Measurements from ENCODE around the gene BTN3A1. TPM values are rescaled to one million over a fixed set of nuclear protein-coding genes. Genes with fewer than 3 reads are reported as not detected.

BTN3A1 gene
- total and polyA plus RNA-seq, 10 of the 15 experiments (the other 5 are each of a cell fraction or from before 2014, with no cell fraction given): 5.6 to 60.1 (median 16.1) TPM

DNA sequence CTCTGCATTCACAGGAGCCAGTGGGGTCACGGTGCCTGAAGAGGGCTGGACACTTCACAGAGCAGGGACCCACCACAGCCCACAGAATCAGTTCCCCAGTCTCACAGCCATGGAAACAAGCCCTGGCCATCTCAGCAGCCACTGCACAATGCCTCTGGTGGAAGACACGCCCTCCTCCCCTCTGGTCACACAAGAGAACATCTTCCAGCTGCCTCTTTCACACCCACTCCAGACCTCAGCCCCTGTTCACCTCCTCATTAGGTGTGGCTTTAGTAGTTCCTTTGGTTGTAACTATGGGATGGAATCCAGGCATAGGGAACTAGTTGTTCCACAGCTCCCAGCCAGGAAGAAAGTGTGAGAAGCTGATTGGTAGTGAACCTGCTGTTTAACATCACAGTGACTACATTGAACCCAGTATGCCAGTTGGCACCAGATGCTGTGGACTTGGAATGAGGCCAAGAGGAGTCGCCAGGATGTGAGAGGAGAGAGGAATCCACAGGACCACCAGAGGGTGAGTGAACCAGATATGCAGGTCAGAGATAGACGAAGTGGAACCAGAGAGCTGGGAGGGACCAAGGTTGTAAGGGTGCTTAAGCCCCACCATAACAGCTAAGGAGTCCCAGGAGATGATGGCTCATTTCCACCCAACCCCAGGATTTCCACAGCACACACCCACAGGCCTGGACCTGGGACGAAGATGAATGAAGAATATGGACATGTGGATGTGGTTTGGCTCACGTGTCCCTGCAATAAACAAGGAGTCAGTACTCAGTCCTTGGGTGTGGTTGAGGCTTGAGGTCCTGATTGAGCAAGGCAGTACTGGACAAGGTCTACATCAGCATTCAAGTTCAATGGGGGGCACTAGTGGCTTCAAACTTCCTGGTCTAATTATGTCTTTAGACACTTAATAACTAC, 29.4 kb downstream of the BTN3A1 start:
- Histone ChIP-seq H4K20me1 (ENCODE audit: control insufficient read depth, insufficient read depth) (no peaks in the 10 kb centered on the region), H3K4me1 (ENCODE audit: control insufficient read depth, insufficient read depth, low read length) (no peaks in the 10 kb centered on the region), H3K9me3 (replicated peaks; ENCODE audit: control insufficient read depth, insufficient read depth, low read length) (peaks cover 1% of the 10 kb centered on the region; the same call in 2 of the 3 replicates), H3K9ac (ENCODE audit: control insufficient read depth, insufficient read depth, low read length) (no peak overlapping the region), H3K36me3 (ENCODE audit: control insufficient read depth in 2 of 2, insufficient read depth in 2 of 2, low read length in 1 of 2) (no peaks in the 10 kb centered on the region; a peak in 2 of 4 replicates), H3K79me2 (ENCODE audit: control insufficient read depth, insufficient read depth, low read length) (no peaks in the 10 kb centered on the region), H3K4me3 (no peak overlapping the region), H3K4me2 (ENCODE audit: control insufficient read depth, insufficient read depth) (no peak overlapping the region), H3K27me3 (replicated peaks in 1 of 2; ENCODE audit: control insufficient read depth in 2 of 2, insufficient read depth in 2 of 2, low read length in 1 of 2) (no peaks in the 10 kb centered on the region), H2AFZ (ENCODE audit: control insufficient read depth, low read depth, low read length) (no peak overlapping the region), H3K27ac (ENCODE audit: control insufficient read depth, insufficient read depth) (no peak overlapping the region)
- ChIA-PET SMC1A (ENCODE audit: uncharacterized antibody, unreplicated experiment) (interaction anchor here (0.5 to 2.0 kb wide), 2 partner anchors 14 to 17 kb away, joined by 3 to 7 read pairs; no protein-coding TSS in a partner anchor), RAD21 (ENCODE audit: unreplicated experiment) (no interaction called here), POLR2A (no interaction called here), CTCF (interaction anchor here (1.4 kb wide), 1 partner anchor 12 kb away, joined by 3 read pairs; no protein-coding TSS in a partner anchor)
- DNase-seq (ENCODE audit: low read depth, low spot score) (no peak), FAIRE-seq (peak; percentile 7), ATAC-seq (no peak)
- in situ Hi-C loops (cut with MboI): no loop called here
- TF ChIP-seq SREBF2 (IDR thresholded peaks at IDR 0.05; ENCODE audit: low read length) (no peak), ZNF622 (IDR thresholded peaks at IDR 0.05) (no peak), ZNF384 (IDR thresholded peaks at IDR 0.05; ENCODE audit: borderline replicate concordance, low read depth, low read length) (no peak), KAT2A (conservative IDR thresholded peaks at IDR 0.05; ENCODE audit: control insufficient read depth, low read depth, low read length) (no peak), YBX1 (IDR thresholded peaks at IDR 0.05) (no peak), CEBPB (IDR thresholded peaks at IDR 0.05; ENCODE audit: borderline replicate concordance in 1 of 2, low read depth in 2 of 2, low read length in 2 of 2) (no peak), ZNF207 (IDR thresholded peaks at IDR 0.05; ENCODE audit: borderline replicate concordance) (no peak)
- TF ChIP-seq, protein P1, sequence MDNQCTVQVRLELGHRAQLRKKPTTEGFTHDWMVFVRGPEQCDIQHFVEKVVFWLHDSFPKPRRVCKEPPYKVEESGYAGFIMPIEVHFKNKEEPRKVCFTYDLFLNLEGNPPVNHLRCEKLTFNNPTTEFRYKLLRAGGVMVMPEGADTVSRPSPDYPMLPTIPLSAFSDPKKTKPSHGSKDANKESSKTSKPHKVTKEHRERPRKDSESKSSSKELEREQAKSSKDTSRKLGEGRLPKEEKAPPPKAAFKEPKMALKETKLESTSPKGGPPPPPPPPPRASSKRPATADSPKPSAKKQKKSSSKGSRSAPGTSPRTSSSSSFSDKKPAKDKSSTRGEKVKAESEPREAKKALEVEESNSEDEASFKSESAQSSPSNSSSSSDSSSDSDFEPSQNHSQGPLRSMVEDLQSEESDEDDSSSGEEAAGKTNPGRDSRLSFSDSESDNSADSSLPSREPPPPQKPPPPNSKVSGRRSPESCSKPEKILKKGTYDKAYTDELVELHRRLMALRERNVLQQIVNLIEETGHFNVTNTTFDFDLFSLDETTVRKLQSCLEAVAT (IDR thresholded peaks at IDR 0.05): no peak
- 70% methylated on average over 6 of the region's 6 CpGs for whole genome bisulfite sequencing (ENCODE audit: insufficient coverage, insufficient replicate concordance, low lambda C conversion rate, missing lambda C conversion rate)
- intact Hi-C loops (cut with micrococcal nuclease; ENCODE audit: unreplicated experiment): no loop called here
- no TSS peak for BruUV-seq (replicated peaks)
